Adrenal gland (tissue), 5 donors: ENCODE results near the gene IL16.

Experiments used
- CTCF ChIP-seq, 6 experiments: fragments of 450-650 bp in 4 of 6; fragments of 200-600 bp in 2 of 6; sonication (generic) in 1 of 6; IDR thresholded peaks; 1 replicate in 5 of 6; 2 replicates in 1 of 6; pipeline versions ENCODE4 v1.5.1 to v1.8.0; 2016 to 2021; ENCODE audit warnings: antibody characterized with exemption in 6 of 6, mild to moderate bottlenecking in 2 of 6, moderate library complexity in 1 of 6
- POLR2A ChIP-seq, 2 donors: fragments of 450-650 bp; IDR thresholded peaks; one replicate each; pipeline ENCODE4 v1.6.1; 2017; ENCODE audit warnings: antibody characterized with exemption in 2 of 2, mild to moderate bottlenecking in 2 of 2, moderate library complexity in 1 of 2
- donor health status: DM: no; HTN: no; CAD: no.

DNA sequence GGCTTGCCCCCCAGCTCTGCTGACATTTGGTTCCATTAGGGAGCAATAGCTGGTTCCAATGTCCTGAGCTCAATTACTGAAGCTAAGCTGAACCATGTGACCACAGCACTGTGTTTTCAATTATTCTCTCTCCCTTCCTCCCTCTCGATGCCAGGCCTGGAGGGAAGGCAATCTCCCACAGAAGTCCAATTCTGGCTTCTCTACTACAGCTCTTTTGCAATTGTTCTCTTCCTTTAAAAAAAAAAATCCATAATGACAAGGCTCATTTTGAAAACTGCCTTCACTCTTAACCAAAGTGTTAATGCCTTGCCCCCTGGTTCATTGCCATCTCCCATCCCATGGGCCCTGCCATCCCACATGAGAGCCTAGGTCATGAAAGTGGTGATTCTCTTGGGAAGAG is 24.8 kb downstream of the IL16 start:
- TF ChIP-seq CTCF (IDR thresholded peaks at IDR 0.05) (no peak), POLR2A (IDR thresholded peaks at IDR 0.05) (no peak)
